Left lung (tissue), 10 donors: ENCODE results near the gene ST6GALNAC3. TPM values are rescaled to one million over a fixed set of nuclear protein-coding genes. Genes with fewer than 3 reads are reported as not detected.

Experiments used
- ATAC-seq: fragments of 200-7000 bp; cut with Tn5 transposase; one replicate; pipeline ENCODE4 v1.9.1; 2020; ENCODE audit warnings: moderate library complexity
- DNase-seq, 4 donors: peaks; one replicate each; pipeline ENCODE4 v3.0.0-alpha.2; 2013 to 2020
- H3K27ac ChIP-seq, 2 donors: fragments of 200-600 bp; sonication (generic) in 1 of 2; one replicate each; pipeline versions ENCODE4 v1.5.0 to v1.8.0; 2020 to 2021
- H3K27me3 ChIP-seq, 2 donors: fragments of 200-600 bp; sonication (generic) in 1 of 2; one replicate each; pipeline versions ENCODE4 v1.5.0 to v1.8.0; 2020 to 2021
- H3K36me3 ChIP-seq, 2 donors: fragments of 200-600 bp; sonication (generic) in 1 of 2; one replicate each; pipeline versions ENCODE4 v1.5.0 to v1.8.0; 2020 to 2021
- H3K4me1 ChIP-seq, 2 donors: fragments of 200-600 bp; one replicate each; pipeline ENCODE4 v1.8.0; 2021
- H3K4me3 ChIP-seq, 2 donors: fragments of 200-600 bp; sonication (generic) in 1 of 2; one replicate each; pipeline versions ENCODE4 v1.5.0 to v1.8.0; 2020 to 2021; ENCODE audit warnings: mild to moderate bottlenecking in 1 of 2
- H3K9me3 ChIP-seq, 2 donors: fragments of 200-600 bp; sonication (generic) in 1 of 2; one replicate each; pipeline versions ENCODE4 v1.5.0 to v1.8.0; 2020 to 2021
- CTCF ChIP-seq, 2 donors: fragments of 200-600 bp; sonication (generic) in 1 of 2; IDR thresholded peaks; one replicate each; pipeline versions ENCODE4 v1.5.0 to v1.8.0; 2021; ENCODE audit warnings: antibody characterized with exemption in 2 of 2
- intact Hi-C, 2 donors: fragments of 100-400 bp; cut with DNase I; formaldehyde crosslinking; loops; one replicate each; pipeline versions ENCODE4 v1.11.2 to v1.14.2; 2022
- polyA plus RNA-seq, 6 donors: library from polyadenylated mRNA; unstranded; fragments of 120-200 nt; gene quantifications; one replicate each; pipeline ENCODE4 v1.2.1, GENCODE V29; 2013; ENCODE audit not compliant: insufficient read length in 6 of 6
- total RNA-seq, 2 donors: library from RNA; stranded (reverse); fragmentation: NEBNext Ultra II Directional; extraction: Animal tissue kit (Norgen Biotek cat#: 25700); gene quantifications; one replicate each; pipeline ENCODE4 v1.2.1, GENCODE V29; 2021
- donor health status: DM: no; HTN: yes; CAD: no.
- donor health status: DM: no; HTN: no; CAD: no.

ST6GALNAC3 gene
- total and polyA plus RNA-seq, 8 donors = 3.4 to 37.7 (median 30.1) TPM

GRCh38 chr1:76508871-76509270 is 434.3 kb downstream of the ST6GALNAC3 start:
- intact Hi-C loops = no loop called here
- Histone ChIP-seq H3K27me3 (no peaks in the 10 kb centered on the region), H3K9me3 (no peaks in the 10 kb centered on the region), H3K4me1 (no peaks in the 10 kb centered on the region), H3K27ac (no peak overlapping the region), H3K4me3 (no peak overlapping the region), H3K36me3 (no peaks in the 10 kb centered on the region)
- TF ChIP-seq CTCF (IDR thresholded peaks at IDR 0.05) = no peak
- ATAC-seq (no peak), DNase-seq (no peak)

- Histone ChIP-seq H3K4me3 (no peak overlapping the region), H3K27me3 (no peaks in the 10 kb centered on the region), H3K27ac (no peak overlapping the region), H3K4me1 (no peaks in the 10 kb centered on the region), H3K9me3 (no peaks in the 10 kb centered on the region), H3K36me3 (no peaks in the 10 kb centered on the region)
- no peak for DNase-seq
- intact Hi-C loops = no loop called here
- peak; percentile 59 for ATAC-seq
- no peak for TF ChIP-seq CTCF (IDR thresholded peaks at IDR 0.05)
Observed at GRCh38 chr1:76510672-76511557, 436.4 kb downstream of the ST6GALNAC3 start.

- DNase-seq (no peak), ATAC-seq (no peak)
- no peak for TF ChIP-seq CTCF (IDR thresholded peaks at IDR 0.05)
- Histone ChIP-seq H3K27me3 (no peaks in the 10 kb centered on the region), H3K36me3 (no peaks in the 10 kb centered on the region), H3K4me3 (no peak overlapping the region), H3K9me3 (no peaks in the 10 kb centered on the region), H3K27ac (no peak overlapping the region), H3K4me1 (no peaks in the 10 kb centered on the region)
- intact Hi-C loops = no loop called here
Observed at GRCh38 chr1:76511558-76512179, 437.1 kb downstream of the ST6GALNAC3 start.

- H3K4me3 ChIP-seq = no peak overlapping the region
- TF ChIP-seq CTCF (IDR thresholded peaks at IDR 0.05) = no peak
- H3K9me3 ChIP-seq = no peaks in the 10 kb centered on the region
- intact Hi-C loops = no loop called here
- no peak overlapping the region for H3K27ac ChIP-seq
- no peak for ATAC-seq
- no peaks in the 10 kb centered on the region for H3K4me1 ChIP-seq
- DNase-seq = no peak
- H3K36me3 ChIP-seq = no peaks in the 10 kb centered on the region
- H3K27me3 ChIP-seq = no peaks in the 10 kb centered on the region
Observed at GRCh38 chr1:76530953-76531352, 456.4 kb downstream of the ST6GALNAC3 start.

- H3K4me1 ChIP-seq = no peaks in the 10 kb centered on the region
- intact Hi-C loops = no loop called here
- no peak overlapping the region for H3K4me3 ChIP-seq
- DNase-seq (no peak), ATAC-seq (no peak)
- no peak overlapping the region for H3K27ac ChIP-seq
- no peaks in the 10 kb centered on the region for H3K36me3 ChIP-seq
- no peak for TF ChIP-seq CTCF (IDR thresholded peaks at IDR 0.05)
- H3K9me3 ChIP-seq = peaks cover 0 to 12% of the 10 kb centered on the region in 2 donors
- H3K27me3 ChIP-seq = no peaks in the 10 kb centered on the region
Observed at GRCh38 chr1:76541618-76542017, 467.1 kb downstream of the ST6GALNAC3 start.
